HG03196 (cell line): ENCODE data around the gene CAND1.

Experiments
- ATAC-seq: cut with Tn5 transposase; IDR thresholded peaks from one replicate; pipeline ENCODE4 v1.9.1; 2021; ENCODE audit not compliant: unreplicated experiment

The CAND1 gene

DNA sequence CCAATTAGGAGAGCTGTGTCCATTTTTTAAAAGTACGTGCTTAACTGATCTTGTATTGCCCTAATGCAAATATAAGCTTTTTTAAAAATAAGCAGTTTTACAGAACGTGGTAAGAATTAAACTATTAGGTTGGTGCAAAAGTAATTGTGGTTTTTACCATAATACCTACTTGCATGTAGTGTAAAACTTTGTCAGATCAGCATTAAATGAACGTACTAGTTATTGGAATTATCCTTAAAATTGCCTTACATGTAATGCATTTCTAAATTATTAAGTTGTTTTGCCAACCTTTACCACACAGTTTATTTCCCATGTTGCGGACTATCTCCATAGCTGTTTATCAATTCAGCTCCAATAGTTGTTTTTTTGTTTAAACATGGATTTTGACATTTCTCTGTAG lies 10.9 kb downstream of the CAND1 start:
- no peak for ATAC-seq

GRCh38 chr12:67280572-67280971 lies 11.4 kb downstream of the CAND1 start:
- no peak for ATAC-seq

GRCh38 chr12:67284561-67284960 lies 15.4 kb downstream of the CAND1 start:
- ATAC-seq, result no peak

DNA sequence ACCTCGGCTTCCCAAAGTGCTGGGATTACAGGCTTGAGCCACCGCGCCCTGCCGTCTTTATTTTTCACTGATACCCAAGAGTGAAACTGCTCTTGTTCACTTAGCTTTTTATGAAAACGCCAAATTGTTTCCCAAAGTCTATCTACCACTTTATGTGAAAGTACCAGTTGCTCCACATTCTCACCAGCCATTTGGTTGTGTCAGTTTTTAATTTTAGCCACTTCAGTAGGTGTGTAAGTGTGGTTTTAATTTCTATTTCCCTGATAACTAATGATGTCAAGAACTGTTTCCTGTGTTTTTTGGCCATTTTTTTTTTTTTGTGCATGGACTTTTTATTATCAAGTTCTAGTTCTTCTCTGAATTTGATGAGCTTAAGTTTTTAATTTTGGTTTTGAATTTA lies 17.1 kb downstream of the CAND1 start:
- ATAC-seq, result no peak

DNA sequence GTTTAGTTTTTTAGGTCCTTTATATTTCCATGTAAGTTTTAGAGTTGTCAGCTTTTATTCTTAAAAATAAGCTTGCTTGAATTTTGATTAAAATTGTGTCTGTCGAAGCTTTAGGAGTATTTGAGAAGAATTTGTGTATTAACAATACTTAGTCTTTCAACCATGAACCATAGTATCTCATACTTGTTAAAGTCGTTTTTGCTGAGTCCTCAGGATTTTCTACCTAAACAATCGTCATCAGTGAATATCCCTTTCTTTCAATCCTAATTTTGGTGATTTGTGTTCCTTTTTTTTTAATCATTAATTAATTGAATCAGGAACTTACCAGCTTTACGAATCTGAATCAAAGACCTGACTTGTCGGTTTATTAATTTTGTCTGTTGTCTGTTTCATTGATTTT lies 18.2 kb downstream of the CAND1 start:
- ATAC-seq, result no peak

DNA sequence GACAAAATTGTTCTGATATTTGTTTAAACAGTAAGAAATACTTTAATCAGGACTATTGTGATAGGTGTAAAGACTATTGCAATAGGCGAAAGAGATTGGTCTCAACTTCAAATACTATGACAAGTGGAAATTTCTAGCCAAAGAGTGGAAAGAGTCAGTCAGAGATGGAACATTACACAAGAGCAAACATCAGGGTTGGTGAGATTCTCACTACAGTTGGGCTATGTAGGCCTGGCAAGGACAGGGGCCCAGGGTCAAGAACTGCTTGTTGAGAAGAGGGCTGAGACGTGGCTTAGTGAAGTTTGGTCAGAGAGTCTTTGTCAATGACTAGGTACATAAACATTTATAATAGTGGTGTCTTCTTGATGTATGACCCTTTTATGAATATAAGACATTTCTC lies 19.4 kb downstream of the CAND1 start:
- no peak for ATAC-seq

DNA sequence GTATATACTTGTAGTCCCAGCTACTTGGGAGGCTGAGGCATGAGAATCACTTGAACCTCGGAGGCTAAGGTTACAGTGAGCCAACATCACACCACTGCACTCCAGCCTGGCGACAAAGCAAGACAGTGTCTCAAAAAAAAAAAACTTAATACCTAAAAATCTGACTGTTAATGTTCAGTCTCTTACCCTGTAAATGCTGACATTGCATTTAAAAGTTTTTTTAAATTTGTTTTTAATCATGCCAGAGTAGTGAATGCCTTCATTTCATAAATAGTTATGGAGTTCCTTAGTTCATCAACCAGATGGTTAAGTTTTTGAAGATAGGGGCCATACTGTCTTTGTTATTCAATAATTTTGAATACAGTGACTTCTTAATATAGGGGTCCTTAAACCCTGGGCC lies 21.2 kb downstream of the CAND1 start:
- ATAC-seq, result no peak

DNA sequence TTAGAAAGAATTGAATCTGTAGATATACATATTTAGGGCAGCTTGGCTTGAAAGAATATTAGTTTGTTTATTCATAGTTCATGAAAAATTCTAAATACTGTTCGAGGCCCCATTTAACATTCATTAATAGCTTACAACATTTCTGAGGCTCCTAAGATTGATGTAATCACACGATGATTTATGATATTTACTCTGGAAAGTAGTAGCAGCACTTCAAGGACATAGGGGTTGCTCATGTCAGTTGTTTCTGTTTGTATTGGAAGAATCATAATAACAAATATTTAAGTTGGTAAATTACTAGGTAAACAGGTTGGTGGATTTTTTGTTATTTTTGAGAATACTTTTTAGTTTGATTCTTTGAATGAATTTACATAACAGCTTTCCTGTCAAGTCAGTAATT lies 30.4 kb downstream of the CAND1 start:
- no peak for ATAC-seq

GRCh38 chr12:67299926-67300325 lies 30.8 kb downstream of the CAND1 start:
- no peak for ATAC-seq

DNA sequence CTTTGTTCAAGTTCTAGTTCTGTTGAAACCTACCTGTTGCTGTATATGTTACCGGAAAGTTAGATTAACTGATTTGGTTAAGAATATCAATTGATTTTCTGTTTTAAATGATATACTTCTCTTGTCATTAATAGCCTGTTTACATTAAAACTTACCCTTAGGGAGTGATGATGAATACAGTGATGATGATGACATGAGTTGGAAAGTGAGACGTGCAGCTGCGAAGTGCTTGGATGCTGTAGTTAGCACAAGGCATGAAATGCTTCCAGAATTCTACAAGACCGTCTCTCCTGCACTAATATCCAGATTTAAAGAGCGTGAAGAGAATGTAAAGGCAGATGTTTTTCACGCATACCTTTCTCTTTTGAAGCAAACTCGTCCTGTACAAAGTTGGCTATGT lies 33.0 kb downstream of the CAND1 start:
- ATAC-seq, result no peak

DNA sequence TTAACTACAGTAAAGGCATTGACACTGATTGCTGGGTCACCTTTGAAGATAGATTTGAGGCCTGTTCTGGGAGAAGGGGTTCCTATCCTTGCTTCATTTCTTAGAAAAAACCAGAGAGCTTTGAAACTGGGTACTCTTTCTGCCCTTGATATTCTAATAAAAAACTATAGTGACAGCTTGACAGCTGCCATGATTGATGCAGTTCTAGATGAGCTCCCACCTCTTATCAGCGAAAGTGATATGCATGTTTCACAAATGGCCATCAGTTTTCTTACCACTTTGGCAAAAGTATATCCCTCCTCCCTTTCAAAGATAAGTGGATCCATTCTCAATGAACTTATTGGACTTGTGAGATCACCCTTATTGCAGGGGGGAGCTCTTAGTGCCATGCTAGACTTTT lies 36.4 kb downstream of the CAND1 start:
- ATAC-seq, result no peak

- no peak for ATAC-seq
These were observed 37.6 kb downstream of the CAND1 start for GRCh38 chr12:67306712-67307111.

- ATAC-seq, result no peak
These were observed 46.5 kb downstream of the CAND1 start for GRCh38 chr12:67315661-67316060.

DNA sequence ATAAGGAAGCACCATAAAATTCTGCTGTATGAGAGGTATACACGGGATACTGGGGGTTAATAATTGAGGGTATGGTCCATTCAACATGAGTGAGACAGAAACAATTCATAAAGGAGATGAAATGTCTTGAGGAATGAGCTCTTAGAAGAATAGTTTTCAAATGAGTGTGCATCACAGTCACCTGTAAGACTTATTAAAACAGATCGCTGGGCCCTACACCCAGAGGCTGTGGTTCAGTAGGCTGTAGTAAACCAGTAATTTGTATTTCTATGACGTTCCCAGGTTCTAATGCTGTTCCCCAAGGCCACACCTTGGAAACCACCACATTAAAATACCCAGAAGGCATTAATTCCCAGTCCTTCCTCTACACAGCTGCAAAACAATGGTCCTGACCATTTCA lies 49.6 kb downstream of the CAND1 start:
- ATAC-seq, result no peak

- ATAC-seq, result no peak
These were observed 50.8 kb downstream of the CAND1 start for GRCh38 chr12:67319936-67320335.

DNA sequence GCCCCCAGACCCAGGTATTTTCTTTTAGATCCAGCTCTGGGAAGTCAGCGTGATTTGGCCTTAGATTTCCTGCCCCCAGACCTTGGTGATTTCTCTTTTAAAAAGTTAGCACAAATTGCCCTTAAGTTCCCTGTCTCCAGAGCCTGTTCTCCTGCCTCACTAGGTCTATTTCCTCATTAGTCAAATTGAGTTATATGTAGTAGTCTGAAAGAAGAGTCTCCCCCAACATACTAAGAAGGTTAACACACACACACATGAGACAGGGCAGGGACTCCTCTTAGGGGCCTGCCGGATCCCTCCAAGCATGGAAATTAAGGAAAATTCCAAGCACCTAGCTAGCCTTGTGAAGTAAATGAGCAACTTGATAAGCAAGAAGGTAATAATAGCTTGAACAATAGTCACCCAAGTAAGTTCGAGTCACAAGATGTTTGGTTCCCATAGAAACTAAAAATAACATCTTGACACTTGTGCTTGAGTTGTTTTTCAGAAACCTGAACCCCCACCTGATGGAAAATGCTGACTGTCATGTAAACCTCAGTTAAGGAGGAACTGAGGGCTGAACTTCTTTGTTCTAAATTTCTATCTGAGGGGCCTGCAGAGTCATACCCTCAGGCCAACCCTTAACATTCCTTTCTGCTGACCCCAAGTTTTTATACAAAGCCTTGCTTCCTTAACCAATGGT lies 51.6 kb downstream of the CAND1 start:
- no peak for ATAC-seq

GRCh38 chr12:67322580-67322979 lies 53.4 kb downstream of the CAND1 start:
- no peak for ATAC-seq

DNA sequence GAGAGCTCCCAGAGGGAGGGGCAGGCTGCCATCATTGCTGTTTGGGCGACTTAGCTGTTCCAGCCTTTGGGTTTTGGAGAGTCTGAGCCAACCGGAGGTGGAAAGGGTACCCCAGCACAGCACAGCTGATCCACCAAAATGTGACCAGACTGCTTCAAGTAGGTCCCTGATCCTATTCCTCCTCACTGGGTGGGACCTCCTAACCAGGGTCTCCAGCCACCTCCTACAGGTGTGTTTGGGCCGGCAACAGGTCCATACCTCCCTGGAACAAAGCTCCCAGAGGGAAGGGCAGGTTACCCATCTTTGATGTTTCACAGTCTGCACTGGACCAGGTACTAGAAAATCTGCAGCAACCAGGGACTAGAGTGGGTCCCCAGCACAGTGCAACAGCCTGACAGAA lies 53.8 kb downstream of the CAND1 start:
- no peak for ATAC-seq

DNA sequence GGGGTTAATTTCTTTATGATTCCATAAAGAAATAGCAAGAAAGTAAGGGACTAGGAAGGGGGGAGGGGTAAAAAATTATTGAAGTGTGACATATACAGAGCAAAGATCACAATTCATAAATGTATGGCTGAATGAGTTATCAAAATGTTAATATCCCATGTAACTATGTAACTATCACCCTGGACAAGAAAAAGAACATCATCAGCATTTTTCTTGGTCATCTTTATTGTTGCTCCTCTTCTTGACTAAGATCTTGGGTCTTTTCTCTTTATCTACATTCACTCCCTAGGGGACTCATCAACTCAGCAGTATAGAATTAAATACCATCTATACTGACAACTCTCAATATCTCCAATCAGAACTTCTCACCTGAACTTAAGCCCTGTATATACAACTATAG lies 57.5 kb downstream of the CAND1 start:
- ATAC-seq, result no peak

DNA sequence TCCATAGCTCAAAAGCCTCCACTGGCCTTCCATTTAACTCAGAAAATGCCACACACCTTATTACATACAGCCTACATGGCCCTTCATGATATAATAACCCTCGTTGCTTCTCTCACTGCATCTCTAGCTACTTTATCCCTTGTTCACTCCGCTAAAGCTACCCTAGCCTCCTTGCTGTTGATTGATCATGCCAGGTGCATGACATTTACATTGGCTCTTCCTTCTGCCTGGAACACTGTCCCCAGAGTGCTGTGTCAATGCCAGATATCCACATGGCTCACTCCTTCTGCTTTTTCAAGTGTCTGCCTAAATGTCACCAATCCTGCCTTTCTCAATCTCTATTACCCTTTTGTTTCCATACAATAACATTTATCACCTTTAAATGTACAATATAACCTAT lies 58.3 kb downstream of the CAND1 start:
- ATAC-seq, result no peak

GRCh38 chr12:67331123-67331522 lies 62.0 kb downstream of the CAND1 start:
- no peak for ATAC-seq

- no peak for ATAC-seq
These were observed 62.7 kb downstream of the CAND1 start for GRCh38 chr12:67331828-67332227.

GRCh38 chr12:67333649-67334048 lies 64.5 kb downstream of the CAND1 start:
- ATAC-seq, result no peak

DNA sequence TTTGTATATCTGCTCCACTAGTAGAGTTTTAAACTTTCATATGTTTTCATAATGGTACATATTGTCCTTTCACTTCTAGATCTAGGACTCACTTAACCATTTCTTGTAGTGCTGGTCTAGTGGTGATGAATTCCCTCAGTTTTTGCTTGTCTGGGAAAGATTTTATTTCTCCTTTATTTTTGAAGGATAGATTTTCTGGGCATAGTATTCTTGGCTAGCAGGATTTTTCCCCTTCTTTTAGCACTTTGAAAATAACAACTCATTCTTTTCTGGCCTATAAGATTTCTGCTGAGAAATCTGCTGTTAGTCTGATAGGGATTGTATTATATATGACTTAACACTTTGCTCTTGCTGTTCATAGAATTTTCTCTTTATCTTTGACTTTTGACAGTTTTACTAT lies 69.3 kb downstream of the CAND1 start:
- ATAC-seq, result no peak
